A673 (cell line): ENCODE measurements around the gene LRRK1. TPM values are rescaled to one million over a fixed set of nuclear protein-coding genes. Genes with fewer than 3 reads are reported as not detected.

Experiments used
- BruUV-seq: library from RNA; stranded (reverse); fragments of 400-500 nt; replicated peaks from 2 replicates; lab custom pipeline; 2021; lab: Mats Ljungman, UMichigan
- CTCF ChIA-PET: fragments of 300-600 bp; sonication (Branson Sonifier 250); formaldehyde crosslinking; loops from one replicate; lab custom pipeline; 2022; ENCODE audit warnings: antibody characterized with exemption; lab: Charles Lee
- POLR2A ChIA-PET: fragments of 300-600 bp; sonication (Branson Sonifier 250); formaldehyde crosslinking; loops from one replicate; lab custom pipeline; 2022; ENCODE audit warnings: antibody characterized with exemption; ENCODE audit not compliant: low non-redundant PET; lab: Charles Lee
- DNase-seq: peaks from one replicate; pipeline ENCODE4 v3.0.0-alpha.2; 2015; ENCODE audit warnings: low spot score
- H3K27ac ChIP-seq: fragments of 200-600 bp; sonication (generic); 2 replicates; pipeline ENCODE4 v1.5.1; 2016; ENCODE audit warnings: mixed run types, low read depth, mild to moderate bottlenecking, mixed read lengths, antibody characterized with exemption, low read length; ENCODE audit not compliant: poor library complexity, severe bottlenecking
- H3K27me3 ChIP-seq: fragments of 200-600 bp; sonication (generic); replicated peaks from 2 replicates; pipeline ENCODE4 v1.6.1; 2017; ENCODE audit warnings: mixed run types, low read depth, mild to moderate bottlenecking, mixed read lengths, antibody characterized with exemption, low read length; ENCODE audit not compliant: insufficient read depth, poor library complexity
- H3K36me3 ChIP-seq: fragments of 200-600 bp; sonication (generic); 2 replicates; pipeline ENCODE4 v1.6.1; 2016; ENCODE audit warnings: mixed run types, mild to moderate bottlenecking, mixed read lengths, antibody characterized with exemption, low read length; ENCODE audit not compliant: insufficient read depth, poor library complexity, severe bottlenecking
- H3K4me1 ChIP-seq: fragments of 200-600 bp; sonication (generic); 2 replicates; pipeline ENCODE4 v1.6.1; 2017; ENCODE audit warnings: mixed run types, mild to moderate bottlenecking, mixed read lengths, antibody characterized with exemption, low read length; ENCODE audit not compliant: insufficient read depth, poor library complexity, severe bottlenecking
- H3K4me3 ChIP-seq: fragments of 200-600 bp; sonication (generic); 2 replicates; pipeline ENCODE4 v1.5.1; 2016; ENCODE audit warnings: low read depth, mixed run types, mild to moderate bottlenecking, mixed read lengths, low read length; ENCODE audit not compliant: poor library complexity, severe bottlenecking
- H3K9me3 ChIP-seq: fragments of 200-600 bp; sonication (generic); 2 replicates; pipeline ENCODE4 v1.6.1; 2016; ENCODE audit warnings: mixed run types, low read depth, mild to moderate bottlenecking, mixed read lengths, antibody characterized with exemption, low read length; ENCODE audit not compliant: poor library complexity, severe bottlenecking
- CTCF ChIP-seq: fragments of 300-800, 200-600 bp; sonication (generic); conservative IDR thresholded peaks from 2 replicates; pipeline ENCODE4 v1.5.1; 2017; ENCODE audit warnings: low read depth, mild to moderate bottlenecking, antibody characterized with exemption, low read length, moderate library complexity, mixed read lengths
- EZH2 ChIP-seq: fragments of 200-600 bp; sonication (generic); IDR thresholded peaks from 2 replicates; pipeline ENCODE4 v1.6.1; 2017; ENCODE audit warnings: borderline replicate concordance, low read depth, mild to moderate bottlenecking, mixed read lengths, antibody characterized with exemption, low read length; ENCODE audit not compliant: poor library complexity, severe bottlenecking
- intact Hi-C: fragments of 100-400 bp; cut with micrococcal nuclease; formaldehyde crosslinking; loops from one replicate; pipeline ENCODE4 v1.10.0; 2022; ENCODE audit not compliant: unreplicated experiment
- total RNA-seq: library from RNA; stranded (reverse); gene quantifications from 2 replicates; pipeline ENCODE4 v1.2.3, GENCODE V29; 2021

The LRRK1 gene
- total RNA-seq, 1 experiment from 2014 or later, result 7.7 TPM

DNA sequence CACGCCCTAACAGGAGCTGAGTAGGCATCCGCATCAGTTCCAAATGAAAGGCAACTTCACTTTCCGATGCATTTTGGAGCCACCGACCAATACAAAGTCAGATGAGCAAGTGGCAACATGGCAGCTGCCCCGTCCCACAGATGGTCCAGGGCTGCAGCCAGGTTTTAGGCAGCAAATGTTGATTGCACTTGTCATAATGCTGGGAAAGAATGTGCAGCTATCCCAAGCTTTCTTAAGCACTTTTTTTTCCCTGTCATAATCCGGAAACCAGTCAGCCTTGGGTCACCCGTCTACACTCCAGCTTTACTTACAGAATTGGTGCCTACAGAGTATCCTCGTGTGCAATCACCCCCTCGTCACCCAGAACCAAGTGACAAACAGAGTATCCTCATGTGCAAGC, 185.0 kb downstream of the LRRK1 start:
- intact Hi-C loops, result no loop called here
- CTCF ChIA-PET, result no interaction called here
- Histone ChIP-seq H3K27me3 (no peaks in the 10 kb centered on the region), H3K27ac (no peak overlapping the region), H3K4me1 (peaks cover 15% of the 10 kb centered on the region), H3K4me3 (no peak overlapping the region), H3K9me3 (no peaks in the 10 kb centered on the region), H3K36me3 (no peaks in the 10 kb centered on the region)
- no peak for TF ChIP-seq EZH2
- no peak for TF ChIP-seq CTCF
- no peak for DNase-seq
- POLR2A ChIA-PET, result no interaction called here
- no TSS peak for BruUV-seq

GRCh38 chr15:101105059-101105891, 186.1 kb downstream of the LRRK1 start:
- intact Hi-C loops, result no loop called here
- TF ChIP-seq CTCF, result no peak
- TF ChIP-seq EZH2, result no peak
- peak; percentile 52 for DNase-seq
- POLR2A ChIA-PET, result interaction anchor here (0.6 kb wide), 1 partner anchor 179 kb away, joined by 3 read pairs; no protein-coding TSS in a partner anchor
- no peaks in the 10 kb centered on the region for H3K36me3 ChIP-seq
- no TSS peak for BruUV-seq
- H3K27ac ChIP-seq, result peak overlapping the region; percentile 14
- CTCF ChIA-PET, result no interaction called here
- no peaks in the 10 kb centered on the region for H3K27me3 ChIP-seq
- no peak overlapping the region for H3K4me3 ChIP-seq
- H3K4me1 ChIP-seq, result peaks cover 15% of the 10 kb centered on the region
- no peaks in the 10 kb centered on the region for H3K9me3 ChIP-seq

GRCh38 chr15:101107101-101107500, 187.9 kb downstream of the LRRK1 start:
- DNase-seq, result no peak
- no peak overlapping the region for H3K4me3 ChIP-seq
- H3K36me3 ChIP-seq, result no peaks in the 10 kb centered on the region
- no peaks in the 10 kb centered on the region for H3K27me3 ChIP-seq
- TF ChIP-seq EZH2 (no peak), CTCF (no peak)
- no peaks in the 10 kb centered on the region for H3K9me3 ChIP-seq
- H3K4me1 ChIP-seq, result peaks cover 15% of the 10 kb centered on the region
- intact Hi-C loops, result no loop called here
- no TSS peak for BruUV-seq
- CTCF ChIA-PET, result no interaction called here
- no peak overlapping the region for H3K27ac ChIP-seq
- POLR2A ChIA-PET, result no interaction called here
